Gastrocnemius medialis (tissue), 4 donors: ENCODE data around the gene TMEM143.

ENCODE experiments used
- CTCF ChIP-seq, 5 experiments: fragments of 450-650 bp in 3 of 5; fragments of 200-600 bp in 2 of 5; sonication (generic) in 2 of 5; IDR thresholded peaks in 4 of 5; conservative IDR thresholded peaks in 1 of 5; 1 replicate in 4 of 5; 2 replicates in 1 of 5; pipeline ENCODE4 v1.5.1; 2016 to 2019; ENCODE audit warnings: antibody characterized with exemption in 5 of 5, mild to moderate bottlenecking in 3 of 5, moderate library complexity in 3 of 5
- POLR2A ChIP-seq, 2 donors: fragments of 450-650 bp; IDR thresholded peaks; one replicate each; pipeline ENCODE4 v1.6.1; 2017; ENCODE audit warnings: antibody characterized with exemption in 2 of 2, mild to moderate bottlenecking in 2 of 2, moderate library complexity in 2 of 2

GRCh38 chr19:48401287-48401686 is 37.5 kb upstream of the TMEM143 start:
- TF ChIP-seq CTCF (IDR thresholded peaks at IDR 0.05 in 4 of 5, conservative IDR thresholded peaks at IDR 0.05 in 1 of 5) (no peak), POLR2A (IDR thresholded peaks at IDR 0.05) (no peak)
